Measurements from ENCODE around the gene PDGFC. TPM values are rescaled to one million over a fixed set of nuclear protein-coding genes. Genes with fewer than 3 reads are reported as not detected.

The PDGFC gene
- total and polyA plus RNA-seq, 2 of the 8 experiments (the other 6 are each of a cell fraction or from before 2014, with no cell fraction given): 0.65 to 2.7 TPM

GRCh38 chr4:156764145-156764544 is 207.5 kb downstream of the PDGFC start:
- Histone ChIP-seq H3K4ac (replicated peaks; ENCODE audit: insufficient read length, low read depth, low read length) (no peak overlapping the region), H2AFZ (ENCODE audit: low read length) (no peak overlapping the region), H2BK12ac (ENCODE audit: low read depth, low read length) (no peak overlapping the region), H2BK120ac (replicated peaks; ENCODE audit: low read depth, low read length) (no peak overlapping the region), H4K5ac (ENCODE audit: insufficient read length, low read depth, low read length) (no peak overlapping the region), H2BK5ac (ENCODE audit: low read depth, low read length) (no peak overlapping the region), H2AK5ac (ENCODE audit: low read depth, low read length) (no peak overlapping the region), H3K36me3 (ENCODE audit: control insufficient read depth in 2 of 4, insufficient read depth in 4 of 4, low read length in 3 of 4) (no peaks in the 10 kb centered on the region), H3K18ac (ENCODE audit: extremely low read depth, low read length) (no peak overlapping the region), H3K4me2 (ENCODE audit: insufficient read depth in 1 of 2, low read depth in 2 of 2, low read length in 2 of 2) (no peak overlapping the region), H3K79me2 (ENCODE audit: control insufficient read depth in 1 of 2, insufficient read depth in 2 of 2, low read length in 2 of 2) (no peaks in the 10 kb centered on the region), H2BK20ac (ENCODE audit: low read length) (no peak overlapping the region), H3K9ac (replicated peaks in 1 of 4; ENCODE audit: extremely low read depth in 1 of 4, low read depth in 3 of 4, low read length in 3 of 4) (no peak overlapping the region), H3K14ac (ENCODE audit: insufficient read length) (no peak overlapping the region), H3K4me1 (replicated peaks in 1 of 4; ENCODE audit: control insufficient read depth in 3 of 4, insufficient read depth in 4 of 4, low read length in 3 of 4) (no peaks in the 10 kb centered on the region), H3K27me3 (replicated peaks in 1 of 4; ENCODE audit: control insufficient read depth in 3 of 4, extremely low read depth in 1 of 4, insufficient read depth in 3 of 4, low read length in 3 of 4) (no peaks in the 10 kb centered on the region), H3K4me3 (ENCODE audit: extremely low read depth in 1 of 4, insufficient read depth in 2 of 4, low read depth in 3 of 4, low read length in 4 of 4) (no peak overlapping the region), H3K9me3 (ENCODE audit: insufficient read depth in 2 of 2, low read depth in 1 of 2, low read length in 1 of 2) (no peaks in the 10 kb centered on the region), H3K23me2 (ENCODE audit: low read depth, low read length) (no peaks in the 10 kb centered on the region), H4K8ac (ENCODE audit: extremely low read depth, insufficient read depth, low read length) (no peak overlapping the region), H4K91ac (replicated peaks; ENCODE audit: insufficient read length, low read length) (no peak overlapping the region), H4K20me1 (replicated peaks in 1 of 2; ENCODE audit: control insufficient read depth in 1 of 2, insufficient read depth in 2 of 2, low read length in 2 of 2) (no peaks in the 10 kb centered on the region), H3K27ac (ENCODE audit: low read depth, low read length) (no peak overlapping the region), H2BK15ac (ENCODE audit: low read length) (no peak overlapping the region), H3K56ac (replicated peaks; ENCODE audit: insufficient read length, low read depth, low read length) (no peak overlapping the region), H3K79me1 (ENCODE audit: low read depth, low read length) (no peaks in the 10 kb centered on the region), H3K23ac (ENCODE audit: insufficient read length) (no peak overlapping the region)
- ChIA-PET CTCF (ENCODE audit: partially characterized antibody) (no interaction called here), POLR2A (ENCODE audit: partially characterized antibody) (no interaction called here)
- FAIRE-seq: no peak
- no peak for DNase-seq (ENCODE audit: low read depth in 1 of 2, low spot score in 2 of 2)
- 80% methylated on average over 2 of the region's 2 CpGs; no CpG with 5 or more reads in 1 of the 2 experiments for WGBS, 2 experiments (ENCODE audit: extremely low coverage in 1 of 2, insufficient coverage in 1 of 2, insufficient read length in 1 of 2, insufficient replicate concordance in 2 of 2, low coverage in 1 of 2, low lambda C conversion rate in 2 of 2, missing lambda C conversion rate in 1 of 2)
- TF ChIP-seq FOSL1 (IDR thresholded peaks at IDR 0.05; ENCODE audit: insufficient read depth, low read depth, low read length): no peak
- no peak for TF ChIP-seq CEBPB (IDR thresholded peaks at IDR 0.05; ENCODE audit: low read depth, low read length)
- TF ChIP-seq RAD21 (IDR thresholded peaks at IDR 0.05 in 1 of 2, conservative IDR thresholded peaks at IDR 0.05 in 1 of 2; ENCODE audit: low read depth in 2 of 2, low read length in 2 of 2): no peak
- no peak for TF ChIP-seq SP4 (IDR thresholded peaks at IDR 0.05; ENCODE audit: low read length)
- TF ChIP-seq, protein P1, sequence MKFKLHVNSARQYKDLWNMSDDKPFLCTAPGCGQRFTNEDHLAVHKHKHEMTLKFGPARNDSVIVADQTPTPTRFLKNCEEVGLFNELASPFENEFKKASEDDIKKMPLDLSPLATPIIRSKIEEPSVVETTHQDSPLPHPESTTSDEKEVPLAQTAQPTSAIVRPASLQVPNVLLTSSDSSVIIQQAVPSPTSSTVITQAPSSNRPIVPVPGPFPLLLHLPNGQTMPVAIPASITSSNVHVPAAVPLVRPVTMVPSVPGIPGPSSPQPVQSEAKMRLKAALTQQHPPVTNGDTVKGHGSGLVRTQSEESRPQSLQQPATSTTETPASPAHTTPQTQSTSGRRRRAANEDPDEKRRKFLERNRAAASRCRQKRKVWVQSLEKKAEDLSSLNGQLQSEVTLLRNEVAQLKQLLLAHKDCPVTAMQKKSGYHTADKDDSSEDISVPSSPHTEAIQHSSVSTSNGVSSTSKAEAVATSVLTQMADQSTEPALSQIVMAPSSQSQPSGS (IDR thresholded peaks at IDR 0.05; ENCODE audit: low read length): no peak
- no peak for TF ChIP-seq HDAC2 (IDR thresholded peaks at IDR 0.05; ENCODE audit: borderline replicate concordance in 1 of 2, low read depth in 2 of 2, low read length in 2 of 2)
- no peak for TF ChIP-seq GABPA (IDR thresholded peaks at IDR 0.05; ENCODE audit: borderline replicate concordance, insufficient read depth, low read length)
- TF ChIP-seq CBX8 (IDR thresholded peaks at IDR 0.05; ENCODE audit: borderline replicate concordance, low read depth, low read length): no peak
